Kidney (tissue), 14 donors: Measurements from ENCODE around the gene C17orf100. TPM values are rescaled to one million over a fixed set of nuclear protein-coding genes. Genes with fewer than 3 reads are reported as not detected.

Experiments used
- DNase-seq, 5 donors: peaks; one replicate each; pipeline ENCODE4 v3.0.0-alpha.2; 2013 to 2020
- FAIRE-seq: peaks from 2 replicates; lab custom pipeline; 2012; peaks lifted over from hg19 to GRCh38; lab: Jason Lieb, UNC
- H3K27ac ChIP-seq, 2 donors: one replicate each; pipeline ENCODE4 v1.7.0; 2013; ENCODE audit warnings: low read depth in 2 of 2, low read length in 2 of 2, inconsistent platforms in 1 of 2
- H3K27me3 ChIP-seq: one replicate; pipeline ENCODE4 v1.7.1; 2013; ENCODE audit warnings: low read length, inconsistent platforms; ENCODE audit not compliant: control insufficient read depth, insufficient read depth
- H3K36me3 ChIP-seq, 3 donors: one replicate each; pipeline versions ENCODE4 v1.7.0 to v1.7.1; 2013; ENCODE audit warnings: low read length in 3 of 3, control low read depth in 1 of 3, inconsistent platforms in 1 of 3; ENCODE audit not compliant: insufficient read depth in 3 of 3, control insufficient read depth in 2 of 3
- H3K4me1 ChIP-seq, 3 donors: one replicate each; pipeline versions ENCODE4 v1.7.0 to v1.7.1; 2013; ENCODE audit warnings: low read length in 3 of 3, inconsistent platforms in 1 of 3, low read depth in 1 of 3; ENCODE audit not compliant: control insufficient read depth in 2 of 3, insufficient read depth in 2 of 3
- H3K4me3 ChIP-seq, 3 donors: one replicate each; pipeline versions ENCODE4 v1.7.0 to v1.8.1; 2013; ENCODE audit warnings: low read length in 3 of 3, control low read depth in 1 of 3, inconsistent platforms in 1 of 3
- H3K9ac ChIP-seq, 3 donors: one replicate each; pipeline versions ENCODE4 v1.7.0 to v1.7.1; 2013; ENCODE audit warnings: low read length in 3 of 3, control low read depth in 1 of 3, inconsistent platforms in 1 of 3
- H3K9me3 ChIP-seq, 3 donors: one replicate each; pipeline versions ENCODE4 v1.7.0 to v1.7.1; 2013; ENCODE audit warnings: low read length in 3 of 3, control low read depth in 1 of 3, inconsistent platforms in 1 of 3; ENCODE audit not compliant: control insufficient read depth in 2 of 3, insufficient read depth in 1 of 3
- CTCF ChIP-seq: IDR thresholded peaks from 3 replicates; pipeline ENCODE4 v1.5.1; 2012; ENCODE audit warnings: mild to moderate bottlenecking, moderate library complexity, borderline replicate concordance; ENCODE audit not compliant: insufficient read depth; ENCODE audit errors: extremely low read depth
- intact Hi-C: fragments of 100-400 bp; cut with DNase I; formaldehyde crosslinking; loops from one replicate; pipeline ENCODE4 v1.11.1; 2022
- polyA plus RNA-seq: library from polyadenylated mRNA; stranded (reverse); fragments of 350-450 nt; fragmentation: Illumina TruSeq; extraction: RNeasy Lipid Tissue Mini Kit (QIAGEN cat#74804); gene quantifications from one replicate; pipeline ENCODE4 v1.2.3, GENCODE V29; 2014; ENCODE audit warnings: low read depth, low replicate concordance; ENCODE audit not compliant: insufficient read depth
- total RNA-seq: library from RNA; stranded (reverse); fragmentation: NEBNext Ultra II Directional; extraction: Animal tissue kit (Norgen Biotek cat#: 25700); gene quantifications from one replicate; pipeline ENCODE4 v1.2.1, GENCODE V29; 2021
- donor health status: control.
- donor health status: control.
- donor health status: control.
- donor health status: control.
- donor health status: control.
- donor health status: DM: yes; HTN: yes; CAD: no.
- donor health status: Normal renal cell carcinoma (clear cell type).

The C17orf100 gene
- total and polyA plus RNA-seq, 2 donors from 2014 or later = 3.4 to 3.7 TPM

GRCh38 chr17:6671431-6671830 is 19.9 kb downstream of the C17orf100 start:
- H3K4me3 ChIP-seq = no peak overlapping the region
- no peak for FAIRE-seq
- no peak for DNase-seq
- intact Hi-C loops = loop anchor here (10.0 kb wide), 2 partner anchors 153 to 333 kb away; no protein-coding TSS in a partner anchor
- no peaks in the 10 kb centered on the region for H3K27me3 ChIP-seq
- H3K4me1 ChIP-seq = no peaks in the 10 kb centered on the region
- H3K9ac ChIP-seq = no peak overlapping the region
- H3K9me3 ChIP-seq = no peaks in the 10 kb centered on the region
- TF ChIP-seq CTCF = no peak
- no peaks in the 10 kb centered on the region for H3K36me3 ChIP-seq
- H3K27ac ChIP-seq = no peak overlapping the region

GRCh38 chr17:6674586-6674985 is 23.0 kb downstream of the C17orf100 start:
- Histone ChIP-seq H3K4me1 (no peaks in the 10 kb centered on the region), H3K36me3 (no peaks in the 10 kb centered on the region), H3K27me3 (no peaks in the 10 kb centered on the region), H3K27ac (no peak overlapping the region), H3K9me3 (no peaks in the 10 kb centered on the region), H3K4me3 (no peak overlapping the region), H3K9ac (no peak overlapping the region)
- TF ChIP-seq CTCF = no peak
- intact Hi-C loops = loop anchor here (10.0 kb wide), 2 partner anchors 150 to 330 kb away; no protein-coding TSS in a partner anchor
- DNase-seq (no peak), FAIRE-seq (no peak)

GRCh38 chr17:6675201-6675825 is 23.8 kb downstream of the C17orf100 start:
- H3K9ac ChIP-seq = no peak overlapping the region
- no peak overlapping the region for H3K4me3 ChIP-seq
- intact Hi-C loops = loop anchor here (10.0 kb wide), 2 partner anchors 149 to 329 kb away; no protein-coding TSS in a partner anchor
- no peaks in the 10 kb centered on the region for H3K4me1 ChIP-seq
- no peak overlapping the region for H3K27ac ChIP-seq
- no peak for DNase-seq
- no peaks in the 10 kb centered on the region for H3K9me3 ChIP-seq
- H3K27me3 ChIP-seq = no peaks in the 10 kb centered on the region
- no peak for FAIRE-seq
- no peak for TF ChIP-seq CTCF
- no peaks in the 10 kb centered on the region for H3K36me3 ChIP-seq

- H3K27me3 ChIP-seq = no peaks in the 10 kb centered on the region
- intact Hi-C loops = loop anchor here (10.0 kb wide), 2 partner anchors 148 to 328 kb away; no protein-coding TSS in a partner anchor
- no peak for FAIRE-seq
Observed at GRCh38 chr17:6676802-6677157, 25.2 kb downstream of the C17orf100 start.

More at GRCh38 chr17:6676802-6677157, 25.2 kb downstream of the C17orf100 start:
- TF ChIP-seq CTCF = no peak
- no peaks in the 10 kb centered on the region for H3K4me1 ChIP-seq
- H3K9ac ChIP-seq = no peak overlapping the region
- no peak overlapping the region for H3K27ac ChIP-seq
- peak in 1 of 5 donors; percentile 21 for DNase-seq
- no peaks in the 10 kb centered on the region for H3K36me3 ChIP-seq
- H3K9me3 ChIP-seq = no peaks in the 10 kb centered on the region
- H3K4me3 ChIP-seq = no peak overlapping the region
